NCI-H774 (cell line): ENCODE data around the gene STIM2.
A peak's percentile ranks its signal among the peaks of the same experiment; 100 is the strongest.

Experiments used
- DNase-seq: peaks from one replicate; lab custom pipeline; 2025; lab: John Stamatoyannopoulos, UW

Gene STIM2

DNA sequence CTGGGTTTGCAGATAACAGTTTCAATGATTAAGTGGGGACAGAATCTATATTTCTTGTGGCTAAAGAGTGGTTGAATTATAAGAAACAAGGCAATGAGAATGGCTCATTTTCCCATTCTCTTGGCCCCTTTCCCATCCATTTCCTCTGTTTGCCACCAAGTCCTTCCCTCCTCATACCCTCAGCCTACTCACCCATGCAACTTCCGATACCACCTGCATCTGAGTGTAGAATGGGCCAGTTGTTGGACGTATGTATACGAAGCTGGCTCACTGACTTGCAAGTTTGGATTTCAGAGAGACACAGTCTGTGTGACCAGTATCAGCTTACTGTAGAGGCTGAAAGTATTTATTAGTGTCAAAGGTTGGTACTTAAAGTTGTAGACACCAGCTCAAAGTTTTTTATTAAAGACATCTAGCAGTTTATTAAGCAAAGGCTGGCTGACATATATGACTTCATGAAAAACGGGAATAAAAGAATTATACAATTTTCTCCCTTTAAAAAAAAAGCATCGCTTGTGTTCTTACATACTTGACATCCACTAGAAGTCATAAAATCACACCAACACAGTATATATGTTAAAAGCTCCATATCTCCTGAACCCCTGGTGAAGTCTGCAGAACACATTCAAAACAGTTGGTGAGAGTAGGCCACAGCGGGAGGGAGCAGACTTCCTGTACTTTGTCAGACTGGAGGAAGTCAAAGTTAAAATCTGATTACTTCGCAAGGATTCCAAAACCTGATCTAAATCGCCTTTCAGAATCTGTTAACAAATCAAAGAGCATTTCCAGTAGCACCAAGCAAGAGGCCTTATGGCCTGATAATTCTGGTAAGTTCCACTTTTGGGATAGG is 22.4 kb upstream of the STIM2 start:
- DNase-seq: no peak

DNA sequence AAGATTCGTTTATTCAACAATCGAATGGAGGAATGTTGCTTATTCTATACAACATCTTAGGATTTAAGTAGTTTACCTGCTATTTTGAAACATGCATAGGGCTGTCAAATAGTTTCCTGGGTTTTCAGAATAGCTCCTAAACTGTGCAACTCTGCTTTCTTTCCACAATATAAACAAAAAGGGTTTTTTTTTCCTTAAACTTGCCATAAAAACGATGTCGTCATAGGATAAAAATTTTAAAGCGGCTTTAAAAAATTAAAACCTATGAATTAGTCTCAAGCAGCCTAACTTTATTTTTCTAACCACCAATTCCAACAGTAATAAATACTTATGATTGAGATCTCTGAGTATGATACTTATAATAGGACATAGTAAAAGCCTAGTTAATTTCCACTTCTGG is 21.6 kb upstream of the STIM2 start:
- no peak for DNase-seq

DNA sequence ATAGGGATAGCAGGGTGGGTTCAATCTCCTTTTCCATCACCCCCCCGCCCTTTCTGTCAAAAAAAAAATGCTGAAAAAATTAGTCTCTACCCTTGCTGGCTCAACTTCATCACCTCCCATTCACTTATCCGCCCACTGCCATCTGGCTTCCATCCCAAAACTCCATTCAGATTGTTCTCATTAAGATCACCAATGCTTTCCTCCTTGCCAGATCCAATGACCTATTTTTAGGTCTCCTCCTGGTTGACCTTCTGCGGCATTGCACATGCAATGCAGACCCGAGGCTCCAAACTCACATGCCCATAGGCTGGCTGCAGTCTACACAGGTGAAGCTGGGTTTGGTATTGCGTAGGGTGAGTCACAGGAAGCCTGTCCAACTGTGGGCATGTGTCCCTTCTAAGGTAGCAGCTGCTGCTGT is 21.1 kb upstream of the STIM2 start:
- DNase-seq: no peak

GRCh38 chr4:26840786-26841185 is 19.9 kb upstream of the STIM2 start:
- no peak for DNase-seq

GRCh38 chr4:26842911-26843310 is 17.7 kb upstream of the STIM2 start:
- no peak for DNase-seq

DNA sequence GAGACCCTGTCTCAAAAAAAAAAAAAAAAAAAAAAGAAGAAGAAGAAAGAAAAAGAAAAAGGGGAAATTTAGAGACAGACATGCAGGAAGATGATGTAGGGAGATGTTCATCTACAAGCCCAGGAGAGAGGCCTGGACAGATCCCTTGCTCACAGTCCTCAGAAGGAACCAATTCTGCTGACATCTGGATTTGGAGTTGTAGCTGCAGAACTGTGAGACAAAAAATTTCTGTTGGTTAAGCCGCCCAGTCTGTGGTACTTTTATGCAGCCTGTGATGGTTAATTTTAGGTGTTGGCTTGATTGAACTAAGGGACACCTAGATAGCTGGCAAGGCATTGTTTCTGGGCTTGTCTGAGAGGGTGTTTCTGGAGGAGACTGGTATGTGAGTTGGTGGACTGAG is 10.1 kb upstream of the STIM2 start:
- DNase-seq: no peak

GRCh38 chr4:26851129-26851528 is 9.5 kb upstream of the STIM2 start:
- no peak for DNase-seq

- peak; percentile 41 for DNase-seq
These were observed 5.9 kb upstream of the STIM2 start for GRCh38 chr4:26854701-26855100.

- DNase-seq: no peak
These were observed 3.7 kb upstream of the STIM2 start for GRCh38 chr4:26856906-26857277.

GRCh38 chr4:26857278-26858034 is 3.2 kb upstream of the STIM2 start:
- DNase-seq: peak; percentile 91

- no peak for DNase-seq
These were observed 2.4 kb upstream of the STIM2 start for GRCh38 chr4:26858035-26858918.

GRCh38 chr4:26858947-26859401 is 1.7 kb upstream of the STIM2 start:
- DNase-seq: peak; percentile 21

DNA sequence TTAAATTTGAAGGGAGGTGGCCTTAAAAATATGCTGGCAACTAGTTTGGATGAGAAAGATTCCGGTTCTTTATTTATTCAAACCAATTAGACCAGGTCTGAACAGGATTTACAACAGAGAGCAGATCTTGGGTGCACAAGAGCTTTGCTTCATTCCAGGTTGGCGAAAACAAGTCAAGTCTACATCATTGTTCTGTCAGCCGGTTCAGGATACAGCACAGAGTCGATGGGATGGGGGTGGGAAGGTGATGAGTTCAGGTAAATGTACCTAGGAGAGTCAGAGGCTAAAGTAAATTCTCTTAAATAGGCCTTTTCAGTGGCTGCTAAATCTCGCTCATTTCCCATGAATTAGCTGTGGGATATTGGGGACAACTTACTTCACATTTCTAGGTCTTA is 882 bp upstream of the STIM2 start:
- DNase-seq: no peak

DNA sequence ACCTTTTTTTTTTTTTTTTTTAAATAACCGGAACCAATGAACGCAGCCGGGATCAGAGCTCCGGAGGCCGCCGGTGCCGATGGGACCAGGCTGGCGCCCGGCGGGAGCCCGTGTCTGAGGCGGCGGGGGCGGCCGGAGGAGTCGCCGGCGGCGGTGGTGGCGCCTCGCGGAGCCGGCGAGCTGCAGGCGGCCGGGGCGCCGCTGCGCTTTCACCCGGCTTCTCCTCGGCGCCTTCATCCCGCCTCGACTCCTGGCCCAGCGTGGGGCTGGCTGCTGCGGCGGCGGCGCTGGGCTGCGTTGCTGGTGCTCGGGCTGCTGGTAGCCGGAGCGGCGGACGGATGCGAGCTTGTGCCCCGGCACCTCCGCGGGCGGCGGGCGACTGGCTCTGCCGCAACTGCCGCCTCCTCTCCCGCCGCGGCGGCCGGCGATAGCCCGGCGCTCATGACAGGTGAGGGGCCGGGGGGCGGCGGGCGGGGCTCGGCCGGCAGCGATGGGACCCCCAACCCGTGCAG is 337 bp downstream of the STIM2 start:
- peak; percentile 59 for DNase-seq

- peak; percentile 46 for DNase-seq
These were observed 969 bp downstream of the STIM2 start for GRCh38 chr4:26861434-26862186.

DNA sequence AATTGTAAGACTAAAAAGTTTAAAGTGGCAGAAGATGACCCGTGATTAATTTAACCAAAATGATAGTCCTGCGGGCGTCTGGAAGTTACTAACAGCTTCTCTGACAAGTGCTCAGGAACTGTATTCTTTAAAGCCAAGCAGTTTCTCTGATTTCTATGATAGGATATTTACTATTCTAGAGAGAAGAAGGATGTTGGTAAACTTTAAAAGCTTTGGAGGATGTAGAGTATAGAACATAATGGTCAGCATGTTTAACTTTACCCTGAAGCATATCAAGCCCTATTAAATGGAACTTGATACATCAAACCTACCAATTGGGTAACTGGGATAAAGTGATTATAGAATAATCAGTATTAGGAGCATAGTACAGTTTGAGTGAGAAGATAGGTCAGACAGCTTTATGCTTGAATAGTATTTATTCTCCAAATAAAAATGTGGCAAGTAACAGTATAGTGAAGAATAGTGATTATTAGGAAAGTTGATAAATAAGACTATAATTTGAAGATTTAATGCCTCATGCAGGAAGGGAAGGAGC is 1.8 kb downstream of the STIM2 start:
- DNase-seq: no peak

DNA sequence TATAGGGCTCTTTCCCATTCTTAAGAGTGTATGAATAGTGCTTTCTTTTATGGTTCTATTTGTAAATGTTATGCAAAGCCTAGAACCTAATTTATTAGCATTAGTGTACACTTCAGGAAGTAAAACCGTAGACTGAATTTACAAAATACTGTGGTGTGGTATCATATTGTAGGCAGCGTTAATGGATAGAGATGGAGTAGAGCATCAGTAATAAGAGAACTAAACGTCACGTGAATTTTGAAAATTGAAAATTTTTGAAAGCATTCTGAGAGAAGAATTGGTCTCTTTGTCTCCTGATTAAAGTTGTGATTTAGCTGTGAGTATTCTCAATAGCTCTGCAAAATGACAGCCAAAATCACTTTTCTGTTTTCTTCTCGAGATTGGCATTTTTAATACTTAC is 2.9 kb downstream of the STIM2 start:
- DNase-seq: no peak

- no peak for DNase-seq
These were observed 4.3 kb downstream of the STIM2 start for GRCh38 chr4:26864899-26865298.

GRCh38 chr4:26866203-26866602 is 5.6 kb downstream of the STIM2 start:
- DNase-seq: no peak

GRCh38 chr4:26866781-26867180 is 6.1 kb downstream of the STIM2 start:
- no peak for DNase-seq
